ENCODE measurements around the gene TMED7.

- no peak for TF ChIP-seq CTCF (IDR thresholded peaks at IDR 0.05; ENCODE audit: low read length)
- TF ChIP-seq EZH2 (IDR thresholded peaks at IDR 0.05; ENCODE audit: borderline replicate concordance, low read length): no peak
Observed at GRCh38 chr5:115640274-115640673, 14.4 kb upstream of the TMED7 start.
